Measurements from ENCODE around the gene GALNT14.

- no peak for TF ChIP-seq KLF16 (tag by site-specific recombination; IDR thresholded peaks at IDR 0.05)
- no peak for TF ChIP-seq SP7 (tag by site-specific recombination; IDR thresholded peaks at IDR 0.05)
- no peak for TF ChIP-seq CTCF (tag by site-specific recombination; IDR thresholded peaks at IDR 0.05)
- TF ChIP-seq ZSCAN16 (tag by site-specific recombination; IDR thresholded peaks at IDR 0.05): no peak
- no peak for TF ChIP-seq ZNF416 (tag by site-specific recombination; IDR thresholded peaks at IDR 0.05)
- no peak for TF ChIP-seq YY1 (tag by site-specific recombination; IDR thresholded peaks at IDR 0.05)
- no peak for TF ChIP-seq ZNF544 (tag by site-specific recombination; IDR thresholded peaks at IDR 0.05)
- TF ChIP-seq ZNF561 (tag by site-specific recombination; IDR thresholded peaks at IDR 0.05; ENCODE audit: borderline replicate concordance): no peak
- TF ChIP-seq INSM2 (tag by site-specific recombination; IDR thresholded peaks at IDR 0.05): no peak
Measured at GRCh38 chr2:31080361-31080760, 57.9 kb downstream of the GALNT14 start.
